ENCODE data around the gene PIGB. TPM values are rescaled to one million over a fixed set of nuclear protein-coding genes. Genes with fewer than 3 reads are reported as not detected.

PIGB gene
- total and polyA plus RNA-seq, 2 donors from 2014 or later: 17.4 to 17.6 TPM

GRCh38 chr15:55403531-55403930, 84.5 kb downstream of the PIGB start:
- intact Hi-C loops (cut with DNase I): no loop called here
- Histone ChIP-seq H3K27ac (ENCODE audit: low read depth in 2 of 2, low read length in 2 of 2) (no peak overlapping the region), H3K4me1 (ENCODE audit: control insufficient read depth in 2 of 3, insufficient read depth in 2 of 3, low read depth in 1 of 3, low read length in 3 of 3) (peaks cover 0 to 7% (median 0%) of the 10 kb centered on the region in 3 donors), H3K4me3 (ENCODE audit: low read length in 3 of 3) (no peak overlapping the region), H3K9me3 (ENCODE audit: control insufficient read depth in 2 of 3, insufficient read depth in 1 of 3, low read length in 3 of 3) (no peaks in the 10 kb centered on the region), H3K36me3 (ENCODE audit: control insufficient read depth in 2 of 3, insufficient read depth in 3 of 3, low read length in 3 of 3) (no peaks in the 10 kb centered on the region), H3K27me3 (ENCODE audit: control insufficient read depth, insufficient read depth, low read length) (no peaks in the 10 kb centered on the region), H3K9ac (ENCODE audit: low read length in 3 of 3) (no peak overlapping the region)
- no peak for TF ChIP-seq CTCF (IDR thresholded peaks at IDR 0.05; ENCODE audit: borderline replicate concordance, extremely low read depth, insufficient read depth)
- peak in 1 of 5 donors; percentile 12 for DNase-seq
- FAIRE-seq: no peak

Small RNAs within 50 kb of the gene (microRNA-seq; reads per million reads assigned to microRNA genes)
- gene MIR628: 79.8 reads per million, percentile 49 among the genes with 10 or more reads in this experiment

Other genes with a start within 250 kb of the PIGB start
- 60.4 TPM for gene RSL24D1, start 122.3 kb upstream of the PIGB start, total RNA-seq
- gene RSL24D1, start 122.3 kb upstream of the PIGB start, polyA plus RNA-seq (ENCODE audit: insufficient read depth, low read depth, low replicate concordance): 52.7 TPM
- gene RAB27A, start 29.4 kb upstream of the PIGB start, total RNA-seq: 45.8 TPM
- 10.1 TPM for gene RAB27A, start 29.4 kb upstream of the PIGB start, polyA plus RNA-seq (ENCODE audit: insufficient read depth, low read depth, low replicate concordance)
- 15.9 TPM for gene PIGBOS1, start 99 bp upstream of the PIGB start, total RNA-seq
- 21.0 TPM for gene PIGBOS1, start 99 bp upstream of the PIGB start, polyA plus RNA-seq (ENCODE audit: insufficient read depth, low read depth, low replicate concordance)
- 93.8 TPM for gene CCPG1, start 89.1 kb downstream of the PIGB start, total RNA-seq
- 44.4 TPM for gene CCPG1, start 89.1 kb downstream of the PIGB start, polyA plus RNA-seq (ENCODE audit: insufficient read depth, low read depth, low replicate concordance)
- gene PIERCE2, start 89.3 kb downstream of the PIGB start, total RNA-seq: 2.7 TPM
- 9.6 TPM for gene PIERCE2, start 89.3 kb downstream of the PIGB start, polyA plus RNA-seq (ENCODE audit: insufficient read depth, low read depth, low replicate concordance)
- gene DNAAF4, start 189.0 kb downstream of the PIGB start, total RNA-seq: 4.6 TPM
- gene DNAAF4, start 189.0 kb downstream of the PIGB start, polyA plus RNA-seq (ENCODE audit: insufficient read depth, low read depth, low replicate concordance): 6.7 TPM